Femur (tissue), 1 donor: ENCODE results near the gene EPAS1.

Experiments used
- DNase-seq: peaks from one replicate; pipeline ENCODE4 v3.0.0-alpha.2; 2017

Gene EPAS1

DNA sequence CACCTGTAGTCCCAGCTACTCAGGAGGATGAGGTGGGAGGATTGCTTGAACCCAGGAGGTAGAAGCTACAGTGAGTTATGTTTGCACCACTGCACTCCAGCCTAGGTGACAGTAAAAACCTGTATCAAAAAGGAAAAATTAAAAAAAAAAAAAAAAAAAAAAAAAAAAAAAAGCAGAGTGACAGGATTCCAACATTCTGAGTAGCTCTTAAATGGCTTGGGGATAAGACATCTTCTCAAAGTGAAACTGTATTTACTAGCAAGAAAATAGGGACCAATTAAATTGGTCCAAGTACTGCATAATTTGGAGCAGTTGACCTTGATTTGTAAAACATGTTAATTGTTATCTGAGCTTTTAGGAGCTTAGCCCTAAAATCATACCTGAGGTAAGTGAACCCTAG is 116.4 kb downstream of the EPAS1 start:
- no peak for DNase-seq

DNA sequence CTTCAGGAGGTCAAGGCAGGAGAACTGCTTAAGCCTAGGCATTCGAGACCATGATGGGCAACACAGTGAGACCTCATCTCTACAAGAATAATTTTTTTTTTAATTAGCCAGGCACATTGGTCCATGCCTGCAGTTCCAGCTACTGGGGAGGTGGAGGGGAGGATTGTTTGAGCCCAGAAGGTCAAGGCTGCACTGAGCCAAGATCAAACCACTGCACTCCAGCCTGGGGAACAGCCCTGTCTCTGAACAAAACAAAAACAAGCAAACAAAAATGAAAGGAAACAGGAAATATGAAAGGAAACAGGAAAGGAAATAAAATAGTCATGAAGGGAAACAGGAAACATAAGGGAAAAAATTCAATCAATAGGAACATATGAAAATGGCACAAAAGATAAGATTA is 117.5 kb downstream of the EPAS1 start:
- no peak for DNase-seq

DNA sequence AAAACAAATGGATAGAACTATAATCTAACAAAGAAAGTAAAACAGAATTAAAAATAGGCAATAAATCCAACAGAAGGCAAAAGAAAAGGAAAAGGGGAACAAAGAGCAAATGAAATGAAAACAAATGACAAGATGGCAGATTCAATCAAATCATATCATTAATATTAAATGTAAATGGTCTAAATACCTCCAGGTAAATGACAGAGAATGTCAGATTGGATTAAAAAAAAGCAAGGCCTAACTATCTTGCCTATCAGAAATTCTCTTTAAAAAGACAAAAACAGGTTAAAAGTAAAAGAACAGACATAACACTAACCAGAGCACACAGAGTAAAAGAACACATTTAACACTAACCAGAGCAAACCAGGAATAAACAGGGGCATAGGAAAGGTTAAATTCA is 119.1 kb downstream of the EPAS1 start:
- no peak for DNase-seq

DNA sequence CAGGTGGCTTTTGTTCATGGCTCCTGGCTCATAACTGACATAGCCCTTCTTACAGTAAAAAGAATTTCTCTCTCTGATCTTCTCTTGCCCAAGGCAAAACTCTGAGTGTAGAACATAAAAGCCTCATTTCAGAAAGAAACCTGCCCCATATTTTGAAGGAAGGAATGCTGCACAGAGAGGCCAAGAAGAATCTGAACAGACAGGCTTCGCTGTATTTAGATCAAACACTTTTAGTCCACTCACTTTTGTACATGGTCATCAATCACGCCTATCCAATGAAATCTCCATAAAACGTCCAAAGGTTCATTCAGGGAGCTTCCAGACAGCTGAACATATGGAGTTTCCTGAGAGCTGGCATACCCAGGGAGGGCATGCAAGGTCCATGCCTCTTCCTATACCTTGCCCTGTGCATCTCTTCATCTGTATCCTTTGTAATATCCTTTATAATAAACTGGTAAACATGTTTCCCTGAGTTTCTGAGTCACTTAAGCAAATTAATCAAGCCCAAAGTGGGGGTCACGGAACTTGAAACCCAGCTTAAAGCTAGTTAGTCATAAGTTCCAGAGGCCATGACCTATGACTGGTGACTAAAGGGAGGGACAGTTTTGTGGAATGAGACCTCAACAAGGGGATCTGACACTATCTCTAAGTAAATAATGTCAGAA is 119.7 kb downstream of the EPAS1 start:
- no peak for DNase-seq

DNA sequence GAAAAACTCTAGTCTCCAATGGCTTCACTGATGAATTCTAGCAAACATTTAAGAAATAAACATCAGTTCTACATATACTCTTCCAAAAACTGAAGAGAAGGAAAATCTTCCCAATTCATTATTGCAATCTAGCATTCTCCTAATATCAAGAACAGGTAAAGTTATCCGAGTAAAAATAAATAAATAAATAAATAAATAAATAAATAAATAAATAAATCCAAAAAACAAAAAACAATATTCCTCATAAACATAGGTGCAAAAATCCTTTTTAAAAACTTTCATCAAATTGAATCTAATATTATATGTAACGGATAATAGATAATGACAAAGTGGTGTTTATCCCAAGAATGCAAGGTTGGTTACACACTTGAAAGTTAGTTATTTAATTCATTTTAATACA is 123.7 kb downstream of the EPAS1 start:
- DNase-seq, result no peak

DNA sequence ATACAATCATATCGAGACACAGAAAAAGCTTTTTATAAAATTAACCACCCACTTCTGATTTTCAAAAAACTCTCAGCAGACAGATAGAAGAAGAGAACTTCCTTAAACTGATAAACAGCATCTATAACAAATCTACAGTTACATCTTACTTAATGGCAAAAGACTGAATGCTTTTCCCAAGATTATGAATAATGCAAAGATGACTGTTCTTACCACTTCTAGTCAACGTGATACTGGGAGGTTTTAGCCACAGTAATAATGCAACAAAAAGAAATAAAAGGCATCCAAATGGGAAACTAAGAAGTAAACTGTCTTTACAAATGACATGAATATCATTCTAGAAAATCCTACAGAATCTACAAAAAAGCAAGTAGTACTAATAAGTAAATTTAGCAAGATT is 124.2 kb downstream of the EPAS1 start:
- no peak for DNase-seq

DNA sequence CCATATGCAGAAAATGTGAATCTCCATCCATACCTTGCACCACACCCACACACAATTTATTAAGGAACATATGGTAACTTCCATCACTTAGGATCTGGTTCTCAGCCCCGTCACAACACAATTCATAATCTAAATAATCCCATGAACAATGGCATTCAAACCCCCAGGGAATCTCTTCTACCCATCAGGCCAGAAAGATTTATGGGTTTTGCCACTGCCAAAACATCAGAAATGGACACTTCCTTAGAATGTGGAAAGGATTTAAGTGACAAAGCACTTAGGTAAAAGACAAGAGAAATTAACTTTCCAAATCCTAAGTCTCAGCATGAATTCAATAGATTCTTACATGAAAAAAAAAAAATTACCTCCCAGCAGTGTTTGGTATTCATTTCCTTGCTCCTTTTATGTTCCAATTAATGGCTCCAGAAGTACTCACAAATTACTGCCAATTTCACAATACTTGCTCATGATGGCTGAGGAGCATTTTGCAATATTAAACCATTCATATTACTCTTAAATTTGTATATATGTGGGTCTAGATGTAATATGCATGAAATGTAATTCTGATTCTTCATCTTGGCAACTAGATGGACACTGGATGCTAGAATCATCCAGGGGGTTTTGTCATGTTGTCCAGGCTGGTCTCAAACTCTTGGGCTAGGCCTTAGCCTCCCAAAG is 125.6 kb downstream of the EPAS1 start:
- DNase-seq, result no peak

DNA sequence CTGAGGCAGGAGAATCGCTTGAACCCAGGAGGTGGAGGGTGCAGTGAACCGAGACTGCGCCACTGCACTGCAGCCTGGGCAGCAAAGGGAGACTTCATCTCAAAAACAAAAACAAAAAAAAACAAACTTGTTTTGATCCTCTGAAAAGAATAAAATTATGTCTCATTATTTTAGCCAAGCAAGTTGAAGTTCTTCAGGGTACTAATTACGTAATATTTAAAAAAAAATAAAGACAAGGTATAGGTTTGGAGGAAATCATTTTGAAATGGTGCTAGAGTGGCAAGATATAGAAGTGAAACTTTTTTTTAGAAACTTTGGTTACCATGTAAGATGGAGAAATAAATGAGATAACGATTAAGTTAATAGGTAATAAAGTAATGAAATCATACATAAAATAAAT is 127.7 kb downstream of the EPAS1 start:
- no peak for DNase-seq

DNA sequence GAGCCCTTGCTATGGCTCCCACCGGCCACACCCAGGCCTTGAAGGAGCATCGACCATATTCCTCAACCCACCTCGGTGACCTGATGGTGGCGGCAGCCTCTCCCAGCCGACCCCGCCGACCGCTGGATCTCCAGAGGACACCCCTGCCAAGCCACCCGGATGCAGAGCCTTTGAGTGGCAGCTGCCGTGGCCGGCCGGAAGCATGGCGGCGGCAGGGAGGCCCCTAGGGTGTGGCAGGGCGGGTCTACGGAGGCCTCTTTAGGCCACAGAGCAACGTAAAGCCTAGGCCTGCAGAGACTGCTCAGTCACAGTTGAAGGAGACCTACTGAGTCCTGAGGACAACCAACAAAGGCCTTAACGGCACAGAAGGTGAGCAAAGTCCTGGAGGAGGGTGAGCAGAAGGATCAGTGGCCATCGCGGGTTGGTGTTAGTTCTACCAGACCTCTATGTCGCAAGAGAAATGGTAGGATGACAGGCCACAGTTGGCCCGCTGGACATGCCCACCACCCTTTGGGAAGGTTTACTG is 131.8 kb downstream of the EPAS1 start:
- DNase-seq, result no peak

DNA sequence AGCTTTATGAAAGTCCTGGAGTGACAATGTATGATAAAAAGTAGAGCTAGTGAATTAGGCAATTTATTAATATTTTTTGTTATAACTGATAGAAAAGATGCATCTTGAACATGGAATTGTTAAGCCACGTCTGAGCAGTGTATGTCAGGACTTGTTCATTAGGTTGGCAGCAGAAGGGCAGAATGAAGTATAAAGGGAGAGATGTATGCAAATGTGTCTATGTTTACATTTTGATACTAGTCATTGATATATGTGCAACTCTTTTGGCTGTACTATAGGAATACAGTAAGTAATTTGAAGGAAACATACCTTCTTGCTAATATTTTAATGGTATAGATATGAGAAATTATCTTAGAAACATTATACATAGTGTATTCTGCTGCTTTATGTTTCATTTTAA is 133.2 kb downstream of the EPAS1 start:
- DNase-seq, result no peak

DNA sequence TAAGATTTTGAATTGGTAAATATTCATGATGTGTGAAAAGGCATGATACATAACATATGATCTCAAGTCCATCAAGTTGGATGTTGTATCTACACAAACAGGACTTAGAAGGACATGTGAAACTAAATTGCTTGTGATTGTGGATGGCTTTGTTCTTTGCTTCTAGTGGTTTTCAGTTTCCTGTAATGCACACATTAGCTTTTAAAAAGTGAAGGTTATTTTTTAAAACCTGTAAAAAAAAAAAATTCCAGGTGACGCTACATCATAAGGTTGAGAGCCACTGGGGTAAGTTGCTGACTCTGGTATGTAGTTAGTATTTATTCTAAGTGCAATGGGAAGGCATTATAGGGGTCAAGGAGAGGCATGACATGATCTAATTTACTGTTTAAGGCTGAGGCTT is 133.8 kb downstream of the EPAS1 start:
- DNase-seq, result no peak

DNA sequence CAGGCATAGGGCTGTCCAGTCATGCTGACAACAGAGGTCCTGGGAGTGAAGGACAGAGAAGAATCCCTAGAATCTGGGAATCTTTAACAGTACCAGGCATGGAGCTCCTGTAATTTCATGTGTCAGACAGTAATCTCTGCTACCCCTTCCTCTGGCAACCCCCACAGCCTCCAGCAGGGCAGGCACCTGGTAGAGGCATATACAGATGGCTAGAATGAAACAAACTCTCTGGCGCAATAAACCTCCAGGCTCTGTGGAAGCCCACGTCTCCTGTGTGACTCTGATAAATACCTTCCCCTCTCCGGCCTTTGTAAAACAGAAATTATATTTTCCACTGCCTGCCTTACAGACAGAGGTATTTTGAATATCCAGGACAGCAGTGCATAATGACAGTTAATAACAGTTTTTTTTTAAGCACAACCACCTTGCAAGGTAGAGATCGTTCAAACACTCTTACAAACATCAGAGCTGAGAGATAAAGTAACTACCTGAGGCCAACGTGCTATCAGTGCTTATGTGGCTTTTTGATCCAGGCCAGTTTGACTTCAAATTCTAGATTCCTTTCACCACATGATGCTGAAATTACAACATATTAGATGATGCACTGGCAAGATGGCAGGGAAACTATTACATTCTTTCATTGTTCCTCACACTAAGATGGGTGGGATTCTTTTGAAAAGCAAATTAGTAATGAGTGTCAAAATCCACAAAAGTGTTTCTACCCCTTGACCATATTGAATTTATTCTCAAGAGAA is 134.5 kb downstream of the EPAS1 start:
- DNase-seq, result no peak

DNA sequence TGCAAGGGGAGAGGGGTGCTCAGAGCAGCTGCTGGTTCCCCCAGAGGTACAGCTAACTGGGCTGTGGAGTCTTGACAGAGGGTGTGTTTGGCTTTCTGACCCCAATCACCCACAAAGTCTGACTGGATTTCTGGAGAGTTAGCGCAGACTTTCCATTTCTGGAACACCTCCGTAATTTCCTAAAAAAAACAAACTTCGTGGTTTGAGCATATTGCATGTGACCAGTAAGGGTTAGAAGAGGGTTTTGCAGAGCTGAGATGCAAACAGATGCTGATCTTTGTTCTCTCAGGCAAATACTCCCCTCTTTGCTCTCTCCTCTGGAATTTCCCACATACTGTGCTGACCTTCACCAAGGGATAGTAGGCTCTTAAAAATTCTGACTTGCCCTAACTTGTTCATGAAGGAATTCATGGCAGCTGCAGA is 137.7 kb downstream of the EPAS1 start:
- DNase-seq, result no peak

DNA sequence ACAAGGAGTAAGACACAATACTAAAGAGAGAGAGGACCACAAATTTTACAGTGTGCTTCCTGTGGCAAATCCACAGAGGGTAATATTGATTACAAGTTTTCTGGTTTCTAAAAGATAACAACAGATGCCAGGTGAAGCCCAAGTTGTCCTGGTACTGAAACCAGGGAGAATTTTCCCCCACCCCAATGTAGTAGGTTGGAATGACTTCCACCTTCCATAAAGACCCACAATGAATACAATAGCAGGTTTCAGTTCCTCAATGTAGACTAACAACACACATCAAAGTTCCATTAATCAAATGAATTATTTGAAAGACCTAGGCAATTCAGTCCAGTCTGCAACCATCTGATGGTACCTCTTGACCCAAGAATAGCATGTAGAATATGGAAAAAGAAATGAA is 138.1 kb downstream of the EPAS1 start:
- DNase-seq, result no peak

DNA sequence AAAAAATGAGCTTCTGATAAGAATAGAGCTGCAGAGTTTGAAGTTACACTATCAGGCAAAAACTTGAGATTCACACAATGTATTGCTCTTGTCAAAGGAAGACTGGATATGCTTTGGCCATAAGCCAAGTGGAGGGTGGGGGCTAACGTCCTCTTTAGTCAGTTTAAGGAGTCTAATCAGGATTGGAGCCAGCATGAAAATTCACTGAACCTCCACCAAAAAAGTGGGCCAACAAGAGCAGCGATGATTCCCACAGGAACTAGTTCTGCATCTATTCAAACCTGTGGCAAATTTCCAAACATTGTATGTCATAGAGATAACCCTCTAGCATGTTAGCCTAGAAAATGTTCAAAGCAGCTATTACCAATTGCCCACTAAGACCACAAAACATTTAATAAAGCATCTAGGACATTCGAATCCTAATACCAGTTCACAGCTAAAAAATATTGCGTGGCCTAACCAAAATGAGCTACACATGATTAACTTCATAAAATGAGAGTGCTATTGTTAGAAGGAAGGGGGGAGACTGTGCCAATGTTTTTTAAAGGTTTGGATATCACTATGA is 138.7 kb downstream of the EPAS1 start:
- peak; percentile 32 for DNase-seq
